GM12878 (cell line): ENCODE results near the gene EIF4E2. TPM values are rescaled to one million over a fixed set of nuclear protein-coding genes. Genes with fewer than 3 reads are reported as not detected.
"Not testable (repeated sequence)": the region's sequence is repeated elsewhere in the genome, so short reads cannot be mapped to it uniquely, and the experiment has no call there.

Experiments
- ATAC-seq: fragments of 200-7000 bp; cut with Tn5 transposase; 3 replicates; pipeline ENCODE4 v1.9.1; 2020; ENCODE audit warnings: mild to moderate bottlenecking, moderate library complexity
- BruUV-seq: library from RNA; stranded (reverse); fragments of 400-500 nt; replicated peaks from 2 replicates; lab custom pipeline; 2021; lab: Mats Ljungman, UMichigan
- CTCF ChIA-PET: fragments of 300-600 bp; sonication (Branson Sonifier 250); formaldehyde crosslinking; extraction: SDS; loops from one replicate; lab custom pipeline; 2021; ENCODE audit warnings: inconsistent platforms; lab: Yijun Ruan, JAX
- POLR2A ChIA-PET: fragments of 350-600 bp; formaldehyde crosslinking; extraction: SDS; loops from one replicate; lab custom pipeline; 2021; ENCODE audit warnings: inconsistent platforms; lab: Charles Lee
- RAD21 ChIA-PET: fragments of 300-600 bp; sonication (Branson Sonifier 250); formaldehyde crosslinking; loops from one replicate; lab custom pipeline; 2023; ENCODE audit warnings: antibody characterized with exemption; ENCODE audit not compliant: unreplicated experiment; lab: Charles Lee
- SMC1A ChIA-PET: fragments of 300-600 bp; sonication (Branson Sonifier 250); formaldehyde crosslinking; loops from one replicate; lab custom pipeline; 2023; ENCODE audit not compliant: unreplicated experiment, uncharacterized antibody; lab: Charles Lee
- DNase-seq: peaks from one replicate; pipeline ENCODE4 v3.0.0-alpha.2; 2011; ENCODE audit warnings: low read depth, low spot score
- FAIRE-seq: peaks from 3 replicates; lab custom pipeline; 2011; peaks lifted over from hg19 to GRCh38; lab: Jason Lieb, UNC
- H2AFZ ChIP-seq: 2 replicates; pipeline ENCODE4 v1.6.0; 2011; ENCODE audit warnings: low read depth, low read length, control low read depth; ENCODE audit not compliant: control insufficient read depth
- H3K27ac ChIP-seq: 2 replicates; pipeline ENCODE4 v1.5.1; 2011; ENCODE audit warnings: control low read depth; ENCODE audit not compliant: control insufficient read depth, insufficient read depth
- H3K27me3 ChIP-seq, 2 experiments: replicated peaks in 1 of 2; 2 replicates each; pipeline versions ENCODE4 v1.6.0 to v1.6.1; 2011; ENCODE audit warnings: low read length in 1 of 2; ENCODE audit not compliant: control insufficient read depth in 2 of 2, insufficient read depth in 2 of 2
- H3K36me3 ChIP-seq, 2 experiments: 2 replicates each; pipeline ENCODE4 v1.5.1; 2011; ENCODE audit warnings: low read length in 1 of 2; ENCODE audit not compliant: control insufficient read depth in 2 of 2, insufficient read depth in 2 of 2
- H3K4me1 ChIP-seq: 2 replicates; pipeline ENCODE4 v1.6.1; 2011; ENCODE audit warnings: mild to moderate bottlenecking, low read length, moderate library complexity, mixed read lengths; ENCODE audit not compliant: control insufficient read depth, insufficient read depth
- H3K4me2 ChIP-seq: 2 replicates; pipeline ENCODE4 v1.6.0; 2011; ENCODE audit warnings: control low read depth; ENCODE audit not compliant: control insufficient read depth, insufficient read depth
- H3K4me3 ChIP-seq: fragments of 200-600 bp; sonication (generic); 2 replicates; pipeline ENCODE4 v1.5.1; 2016
- H3K79me2 ChIP-seq: 2 replicates; pipeline ENCODE4 v1.6.0; 2011; ENCODE audit warnings: low read length; ENCODE audit not compliant: control insufficient read depth, insufficient read depth
- H3K9ac ChIP-seq: 2 replicates; pipeline ENCODE4 v1.8.0; 2011; ENCODE audit warnings: low read length, control low read depth, mixed read lengths; ENCODE audit not compliant: control insufficient read depth, insufficient read depth
- H3K9me3 ChIP-seq: replicated peaks from 3 replicates; pipeline ENCODE4 v1.5.1; 2011; ENCODE audit warnings: mild to moderate bottlenecking, low read length; ENCODE audit not compliant: control insufficient read depth, insufficient read depth
- H4K20me1 ChIP-seq: 2 replicates; pipeline ENCODE4 v1.6.0; 2011; ENCODE audit not compliant: control insufficient read depth, insufficient read depth
- BMI1 ChIP-seq: fragments of 450-650 bp; IDR thresholded peaks from 2 replicates; pipeline ENCODE4 v1.6.1; 2016; ENCODE audit warnings: mild to moderate bottlenecking, moderate library complexity, borderline replicate concordance
- CBX3 ChIP-seq: fragments of 200-600 bp; sonication (generic); IDR thresholded peaks from 2 replicates; pipeline ENCODE4 v1.6.1; 2016; ENCODE audit warnings: low read depth, borderline replicate concordance
- CREM ChIP-seq: IDR thresholded peaks from 2 replicates; pipeline ENCODE4 v1.6.1; 2014; ENCODE audit warnings: antibody characterized with exemption, low read depth
- IKZF2 ChIP-seq, 2 experiments: fragments of 450-650 bp; IDR thresholded peaks; 2 replicates each; pipeline ENCODE4 v1.6.1; 2017; ENCODE audit warnings: mild to moderate bottlenecking in 2 of 2, moderate library complexity in 2 of 2
- NFYA ChIP-seq: IDR thresholded peaks from 2 replicates; pipeline ENCODE4 v1.6.1; 2011; ENCODE audit warnings: low read depth, mild to moderate bottlenecking, low read length, improper control_type of control experiment, borderline replicate concordance
- PML ChIP-seq: IDR thresholded peaks from 2 replicates; pipeline ENCODE4 v1.6.1; 2012; ENCODE audit warnings: low read length, inconsistent platforms
- POLR2A ChIP-seq: IDR thresholded peaks from 2 replicates; pipeline ENCODE4 v1.6.1; 2011; ENCODE audit warnings: low read depth, mild to moderate bottlenecking, low read length
- POU2F2 ChIP-seq: IDR thresholded peaks from 3 replicates; pipeline ENCODE4 v1.6.1; 2011; ENCODE audit warnings: low read depth, mild to moderate bottlenecking, low read length, borderline replicate concordance
- SRF ChIP-seq, 2 experiments: IDR thresholded peaks; 2 replicates each; pipeline ENCODE4 v1.6.1; 2011; ENCODE audit warnings: low read depth in 2 of 2, low read length in 2 of 2, mild to moderate bottlenecking in 1 of 2, moderate library complexity in 1 of 2
- TBL1XR1 ChIP-seq: IDR thresholded peaks from 2 replicates; pipeline ENCODE4 v1.6.1; 2012; ENCODE audit warnings: low read depth, low read length, improper control_type of control experiment
- ZZZ3 ChIP-seq: IDR thresholded peaks from 2 replicates; pipeline ENCODE4 v1.6.1; 2011; ENCODE audit warnings: low read depth; ENCODE audit not compliant: control insufficient read depth, insufficient read length
- WGBS: methylation state at CpG from one replicate; pipeline ENCODE4 v1.1.6; 2016; ENCODE audit warnings: low lambda C conversion rate; ENCODE audit not compliant: insufficient replicate concordance, insufficient coverage; ENCODE audit errors: missing lambda C conversion rate; 5-methylcytosine and 5-hydroxymethylcytosine counted together
- in situ Hi-C: fragments of 300-500 bp; cut with MboI; formaldehyde crosslinking; loops from 9 replicates; pipeline ENCODE4 v1.14.3; 2018; ENCODE audit warnings: mixed read lengths
- intact Hi-C: fragments of 100-400 bp; cut with micrococcal nuclease; formaldehyde crosslinking; loops from one replicate; pipeline ENCODE4 v1.14.2; 2022; ENCODE audit not compliant: unreplicated experiment
- polyA plus RNA-seq, 11 experiments: library from polyadenylated mRNA; depleted of rRNA in 4 of 11; unstranded in 6 of 11; stranded (reverse) in 5 of 11; fragments of >200 nt; fragmentation: Nextera tagmentation in 4 of 11; fragmentation: Illumina TruSeq in 1 of 11; extraction: Ambion mirVana in 4 of 11; extraction: Trizol in 1 of 11; gene quantifications; 1 replicate in 1 of 11; 2 replicates in 10 of 11; pipeline versions ENCODE4 v1.2.1 to v1.2.3, GENCODE V29; 2011 to 2016; ENCODE audit warnings: inconsistent platforms in 2 of 11, missing spikeins in 2 of 11, low read depth in 1 of 11
- total RNA-seq, 4 experiments: library from RNA; depleted of rRNA in 3 of 4; stranded (reverse); fragments of >200 nt in 3 of 4; fragmentation: Illumina TruSeq in 1 of 4; extraction: Trizol in 1 of 4; gene quantifications; 2 replicates each; pipeline versions ENCODE4 v1.2.1 to v1.2.3, GENCODE V29; 2013 to 2021
- TF ChIP-seq, protein P1 (sequence below): fragments of 150-350 bp; IDR thresholded peaks from 2 replicates; pipeline ENCODE4 v1.6.1; 2016; ENCODE audit warnings: low read depth, low read length
- TF ChIP-seq, protein P2 (sequence below): fragments of 450-650 bp; IDR thresholded peaks from 2 replicates; pipeline ENCODE4 v1.6.1; 2017; ENCODE audit warnings: borderline replicate concordance
- TF ChIP-seq, protein P3 (sequence below): fragments of 450-650 bp; IDR thresholded peaks from 2 replicates; pipeline ENCODE4 v1.6.1; 2016; ENCODE audit warnings: mild to moderate bottlenecking

Gene EIF4E2
- total and polyA plus RNA-seq, 10 of the 15 experiments (the other 5 are each of a cell fraction or from before 2014, with no cell fraction given), result 56.1 to 158 (median 110) TPM

DNA sequence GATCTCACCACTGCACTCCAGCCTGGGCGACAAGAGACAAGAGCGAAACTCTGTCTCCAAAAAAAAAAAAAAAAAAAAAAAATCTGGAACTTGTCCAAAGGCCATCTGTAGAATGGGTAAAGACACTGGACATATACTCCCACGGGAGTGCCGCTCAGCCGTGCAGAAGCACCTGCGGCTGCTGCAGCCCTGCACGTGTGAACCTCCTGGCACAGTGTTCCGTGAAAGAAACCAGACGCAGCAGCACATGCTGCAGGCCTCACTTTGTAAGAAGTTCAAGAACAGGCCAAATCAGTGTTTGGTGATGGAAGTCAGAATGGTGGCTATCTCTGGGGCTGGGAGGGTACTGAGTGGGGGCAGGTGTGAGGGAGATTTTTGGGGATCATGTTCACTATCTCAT, 18.1 kb upstream of the EIF4E2 start:
- ATAC-seq, result no peak
- WGBS, result 56% methylated on average over 8 of the region's 9 CpGs
- no peak overlapping the region for H3K9ac ChIP-seq
- CTCF ChIA-PET, result interaction anchor here (1.1 to 1.5 kb wide), 2 partner anchors 10 to 12 kb away, joined by 3 to 5 read pairs; partner anchors contain the start of gene PRSS56
- SMC1A ChIA-PET, result no interaction called here
- no peak overlapping the region for H3K4me2 ChIP-seq
- no peaks in the 10 kb centered on the region for H3K79me2 ChIP-seq
- no peaks in the 10 kb centered on the region for H4K20me1 ChIP-seq
- TF ChIP-seq BMI1 (no peak), POLR2A (no peak), SRF (IDR thresholded peaks at IDR 0.05; ENCODE audit: low read depth in 2 of 2, low read length in 2 of 2) (no peak), NFYA (no peak), POU2F2 (no peak), CBX3 (no peak), CREM (no peak), ZZZ3 (no peak), PML (no peak), IKZF2 (IDR thresholded peaks at IDR 0.05) (no peak), TBL1XR1 (no peak)
- TF ChIP-seq, protein P1, sequence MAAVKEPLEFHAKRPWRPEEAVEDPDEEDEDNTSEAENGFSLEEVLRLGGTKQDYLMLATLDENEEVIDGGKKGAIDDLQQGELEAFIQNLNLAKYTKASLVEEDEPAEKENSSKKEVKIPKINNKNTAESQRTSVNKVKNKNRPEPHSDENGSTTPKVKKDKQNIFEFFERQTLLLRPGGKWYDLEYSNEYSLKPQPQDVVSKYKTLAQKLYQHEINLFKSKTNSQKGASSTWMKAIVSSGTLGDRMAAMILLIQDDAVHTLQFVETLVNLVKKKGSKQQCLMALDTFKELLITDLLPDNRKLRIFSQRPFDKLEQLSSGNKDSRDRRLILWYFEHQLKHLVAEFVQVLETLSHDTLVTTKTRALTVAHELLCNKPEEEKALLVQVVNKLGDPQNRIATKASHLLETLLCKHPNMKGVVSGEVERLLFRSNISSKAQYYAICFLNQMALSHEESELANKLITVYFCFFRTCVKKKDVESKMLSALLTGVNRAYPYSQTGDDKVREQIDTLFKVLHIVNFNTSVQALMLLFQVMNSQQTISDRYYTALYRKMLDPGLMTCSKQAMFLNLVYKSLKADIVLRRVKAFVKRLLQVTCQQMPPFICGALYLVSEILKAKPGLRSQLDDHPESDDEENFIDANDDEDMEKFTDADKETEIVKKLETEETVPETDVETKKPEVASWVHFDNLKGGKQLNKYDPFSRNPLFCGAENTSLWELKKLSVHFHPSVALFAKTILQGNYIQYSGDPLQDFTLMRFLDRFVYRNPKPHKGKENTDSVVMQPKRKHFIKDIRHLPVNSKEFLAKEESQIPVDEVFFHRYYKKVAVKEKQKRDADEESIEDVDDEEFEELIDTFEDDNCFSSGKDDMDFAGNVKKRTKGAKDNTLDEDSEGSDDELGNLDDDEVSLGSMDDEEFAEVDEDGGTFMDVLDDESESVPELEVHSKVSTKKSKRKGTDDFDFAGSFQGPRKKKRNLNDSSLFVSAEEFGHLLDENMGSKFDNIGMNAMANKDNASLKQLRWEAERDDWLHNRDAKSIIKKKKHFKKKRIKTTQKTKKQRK, result no peak
- TF ChIP-seq, protein P2, sequence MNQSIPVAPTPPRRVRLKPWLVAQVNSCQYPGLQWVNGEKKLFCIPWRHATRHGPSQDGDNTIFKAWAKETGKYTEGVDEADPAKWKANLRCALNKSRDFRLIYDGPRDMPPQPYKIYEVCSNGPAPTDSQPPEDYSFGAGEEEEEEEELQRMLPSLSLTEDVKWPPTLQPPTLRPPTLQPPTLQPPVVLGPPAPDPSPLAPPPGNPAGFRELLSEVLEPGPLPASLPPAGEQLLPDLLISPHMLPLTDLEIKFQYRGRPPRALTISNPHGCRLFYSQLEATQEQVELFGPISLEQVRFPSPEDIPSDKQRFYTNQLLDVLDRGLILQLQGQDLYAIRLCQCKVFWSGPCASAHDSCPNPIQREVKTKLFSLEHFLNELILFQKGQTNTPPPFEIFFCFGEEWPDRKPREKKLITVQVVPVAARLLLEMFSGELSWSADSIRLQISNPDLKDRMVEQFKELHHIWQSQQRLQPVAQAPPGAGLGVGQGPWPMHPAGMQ, result no peak
- TF ChIP-seq, protein P3, sequence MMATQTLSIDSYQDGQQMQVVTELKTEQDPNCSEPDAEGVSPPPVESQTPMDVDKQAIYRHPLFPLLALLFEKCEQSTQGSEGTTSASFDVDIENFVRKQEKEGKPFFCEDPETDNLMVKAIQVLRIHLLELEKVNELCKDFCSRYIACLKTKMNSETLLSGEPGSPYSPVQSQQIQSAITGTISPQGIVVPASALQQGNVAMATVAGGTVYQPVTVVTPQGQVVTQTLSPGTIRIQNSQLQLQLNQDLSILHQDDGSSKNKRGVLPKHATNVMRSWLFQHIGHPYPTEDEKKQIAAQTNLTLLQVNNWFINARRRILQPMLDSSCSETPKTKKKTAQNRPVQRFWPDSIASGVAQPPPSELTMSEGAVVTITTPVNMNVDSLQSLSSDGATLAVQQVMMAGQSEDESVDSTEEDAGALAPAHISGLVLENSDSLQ, result no peak
- no TSS peak for BruUV-seq
- in situ Hi-C loops (no loop called here), intact Hi-C loops (no loop called here)
- H3K4me3 ChIP-seq, result no peak overlapping the region
- RAD21 ChIA-PET, result no interaction called here
- no peaks in the 10 kb centered on the region for H3K4me1 ChIP-seq
- POLR2A ChIA-PET, result interaction anchor here (0.6 kb wide), 1 partner anchor 71 kb away, joined by 3 read pairs; no protein-coding TSS in a partner anchor
- no peak for DNase-seq
- no peak for FAIRE-seq
- no peak overlapping the region for H2AFZ ChIP-seq
- H3K9me3 ChIP-seq, result peaks cover 6% of the 10 kb centered on the region; the same call in 2 of the 3 replicates
- H3K27ac ChIP-seq, result no peak overlapping the region
- no peaks in the 10 kb centered on the region for H3K36me3 ChIP-seq
- no peaks in the 10 kb centered on the region; a peak in 1 of 4 replicates for H3K27me3 ChIP-seq

DNA sequence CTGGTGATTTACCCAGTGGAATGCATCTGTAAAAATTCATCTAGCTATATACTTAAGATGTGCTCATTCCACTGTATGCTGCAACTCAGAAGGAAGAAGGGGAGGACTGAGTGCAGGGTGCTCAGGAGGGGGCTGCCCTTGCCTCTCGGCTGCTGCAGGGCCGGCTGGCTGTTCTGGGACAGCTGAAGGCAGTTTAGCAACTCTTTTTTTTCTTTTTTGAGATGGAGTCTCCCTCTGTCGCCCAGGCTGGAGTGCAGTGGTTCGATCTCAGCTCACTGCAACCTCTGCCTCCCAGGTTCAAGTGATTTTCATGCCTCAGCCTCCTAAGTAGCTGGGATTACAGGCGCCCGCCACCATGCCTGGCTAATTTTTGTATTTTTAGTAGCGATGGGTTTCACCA, 17.7 kb upstream of the EIF4E2 start:
- CTCF ChIA-PET, result interaction anchor here (1.1 kb wide), 1 partner anchor 11 kb away, joined by 3 read pairs; no protein-coding TSS in a partner anchor
- SMC1A ChIA-PET, H3K27me3 ChIP-seq: not testable (repeated sequence)

More for the DNA sequence above, 17.7 kb upstream of the EIF4E2 start:
- 69% methylated on average over 7 of the region's 7 CpGs for whole genome bisulfite sequencing
- H3K36me3 ChIP-seq, H3K4me3 ChIP-seq, H4K20me1 ChIP-seq, RAD21 ChIA-PET, FAIRE-seq, H3K9ac ChIP-seq, H2AFZ ChIP-seq, H3K27ac ChIP-seq, BruUV-seq, H3K4me1 ChIP-seq, ATAC-seq, H3K4me2 ChIP-seq, POLR2A ChIA-PET, DNase-seq, intact Hi-C loops, H3K79me2 ChIP-seq, H3K9me3 ChIP-seq, in situ Hi-C loops: not testable (repeated sequence)
